Urinary bladder (tissue), 4 donors: ENCODE measurements around the gene TWF1. TPM values are rescaled to one million over a fixed set of nuclear protein-coding genes. Genes with fewer than 3 reads are reported as not detected.
A peak's percentile ranks its signal among the peaks of the same experiment; 100 is the strongest.
"Not testable (repeated sequence)": the region's sequence is repeated elsewhere in the genome, so short reads cannot be mapped to it uniquely, and the experiment has no call there.

ENCODE experiments used
- DNase-seq: peaks from one replicate; pipeline ENCODE4 v3.0.0-alpha.2; 2015; ENCODE audit errors: extremely low spot score
- H3K27ac ChIP-seq: one replicate; pipeline ENCODE4 v1.5.1; 2013; ENCODE audit warnings: low read depth, mild to moderate bottlenecking, moderate library complexity
- H3K36me3 ChIP-seq: one replicate; pipeline ENCODE4 v1.6.1; 2013; ENCODE audit warnings: mild to moderate bottlenecking, moderate library complexity; ENCODE audit not compliant: insufficient read depth
- H3K4me1 ChIP-seq: one replicate; pipeline ENCODE4 v1.6.1; 2013; ENCODE audit warnings: mild to moderate bottlenecking, moderate library complexity; ENCODE audit not compliant: insufficient read depth
- H3K4me3 ChIP-seq: one replicate; pipeline ENCODE4 v1.5.1; 2013; ENCODE audit warnings: low read depth, low read length
- WGBS: extraction: QIAGEN DNeasy Blood & Tissue Kit; methylation state at CpG from one replicate; pipeline ENCODE4 v1.1.7; 2013; 5-methylcytosine and 5-hydroxymethylcytosine counted together
- polyA plus RNA-seq: library from polyadenylated mRNA; stranded (reverse); fragments of 200-250 nt; gene quantifications from one replicate; pipeline ENCODE4 v1.2.3, GENCODE V29; 2013
- total RNA-seq: library from RNA; depleted of rRNA; stranded (reverse); fragments of >200 nt; gene quantifications from one replicate; pipeline ENCODE4 v1.2.3, GENCODE V29; 2014
- donor health status: healthy with polysubstance abuse.
- donor health status: healthy.

TWF1 gene
- total and polyA plus RNA-seq, 2 donors, result 58.6 to 137 TPM

DNA sequence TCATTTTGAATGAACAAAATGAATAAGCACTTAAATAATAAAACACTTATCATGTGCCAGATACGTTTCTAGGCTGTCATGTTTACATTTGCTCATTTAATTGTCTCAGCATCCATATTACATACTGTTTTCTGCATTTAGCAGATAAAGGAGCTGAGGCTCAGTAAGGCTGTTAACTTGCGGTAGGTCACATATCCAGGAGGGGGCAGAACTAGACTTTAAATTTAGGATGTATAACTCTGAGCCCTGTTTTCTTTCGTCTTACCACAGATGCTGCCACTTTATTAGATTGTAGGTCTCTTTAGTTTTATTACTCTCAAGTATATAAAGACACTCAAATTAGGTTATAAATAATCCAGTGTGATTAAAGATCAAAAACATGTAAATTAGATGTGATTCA is 29.6 kb downstream of the TWF1 start:
- H3K36me3 ChIP-seq, result peaks cover 4% of the 10 kb centered on the region
- H3K27ac ChIP-seq, result no peak overlapping the region
- no peaks in the 10 kb centered on the region for H3K4me1 ChIP-seq
- WGBS, result 40% methylated on average over 3 of the region's 3 CpGs
- no peak overlapping the region for H3K4me3 ChIP-seq
- DNase-seq, result no peak

DNA sequence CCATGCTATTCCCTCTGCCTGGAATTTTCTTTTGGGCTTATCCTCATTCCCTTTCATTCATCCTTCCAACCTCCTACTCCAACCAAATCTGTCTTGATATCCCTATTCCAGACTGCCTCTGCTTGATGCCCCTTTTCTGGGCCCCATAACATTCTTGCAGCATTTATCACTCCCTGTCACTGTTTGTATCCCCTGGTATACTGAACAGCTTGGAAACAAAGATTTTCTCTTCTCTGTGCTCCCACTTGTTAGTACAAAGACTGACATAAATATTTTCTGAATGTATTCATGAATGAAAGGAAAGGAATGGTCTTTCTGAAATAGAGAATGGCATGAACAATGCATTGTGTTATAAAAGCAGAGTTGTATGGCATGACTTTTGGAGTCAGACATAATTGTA is 39.8 kb downstream of the TWF1 start:
- H3K4me3 ChIP-seq, result no peak overlapping the region
- no peak overlapping the region for H3K27ac ChIP-seq
- peaks cover 4% of the 10 kb centered on the region for H3K36me3 ChIP-seq
- H3K4me1 ChIP-seq, result no peaks in the 10 kb centered on the region
- no peak for DNase-seq

DNA sequence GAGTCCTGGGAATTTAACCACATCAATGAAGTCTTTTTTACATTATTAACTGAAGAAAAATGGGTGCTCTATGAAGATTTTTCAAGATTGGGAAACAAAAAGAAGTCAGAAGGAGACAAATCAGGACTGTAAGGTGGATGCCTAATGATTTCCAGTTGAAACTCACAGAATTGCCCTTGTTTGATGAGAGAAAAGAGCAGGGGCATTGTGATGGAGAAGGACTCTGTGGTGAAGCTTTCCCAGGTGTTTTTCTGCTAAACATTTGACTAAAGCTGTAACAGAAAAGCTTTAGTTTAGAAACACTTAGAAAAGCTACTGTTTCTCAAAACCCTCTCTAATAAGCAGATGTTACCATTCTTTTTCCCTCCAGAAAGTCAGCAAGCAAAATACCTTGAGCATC is 41.6 kb downstream of the TWF1 start:
- no peak overlapping the region for H3K4me3 ChIP-seq
- DNase-seq, result no peak
- H3K4me1 ChIP-seq, result no peaks in the 10 kb centered on the region
- no peaks in the 10 kb centered on the region for H3K36me3 ChIP-seq
- H3K27ac ChIP-seq, result no peak overlapping the region

DNA sequence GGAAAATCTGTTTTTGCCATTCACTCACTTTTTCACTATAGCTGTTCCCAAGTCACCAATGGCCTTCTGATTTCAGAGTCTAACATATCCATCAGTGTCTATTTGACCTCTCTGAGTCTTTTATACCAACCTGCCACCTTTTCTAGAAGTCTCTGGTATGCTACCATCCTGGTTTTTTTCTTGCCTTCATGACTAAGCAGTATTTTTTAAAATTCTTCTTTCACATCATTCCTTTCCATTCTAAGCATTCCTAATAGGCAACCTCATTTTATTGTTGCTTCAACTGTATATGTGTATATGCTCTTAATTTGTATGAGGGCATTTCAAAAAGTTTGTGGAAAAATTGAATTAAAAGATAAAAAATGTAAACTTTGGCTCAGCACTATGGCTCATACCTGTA is 42.3 kb downstream of the TWF1 start:
- no peak overlapping the region for H3K4me3 ChIP-seq
- DNase-seq, result no peak
- no peaks in the 10 kb centered on the region for H3K4me1 ChIP-seq
- H3K36me3 ChIP-seq, result no peaks in the 10 kb centered on the region
- no peak overlapping the region for H3K27ac ChIP-seq

DNA sequence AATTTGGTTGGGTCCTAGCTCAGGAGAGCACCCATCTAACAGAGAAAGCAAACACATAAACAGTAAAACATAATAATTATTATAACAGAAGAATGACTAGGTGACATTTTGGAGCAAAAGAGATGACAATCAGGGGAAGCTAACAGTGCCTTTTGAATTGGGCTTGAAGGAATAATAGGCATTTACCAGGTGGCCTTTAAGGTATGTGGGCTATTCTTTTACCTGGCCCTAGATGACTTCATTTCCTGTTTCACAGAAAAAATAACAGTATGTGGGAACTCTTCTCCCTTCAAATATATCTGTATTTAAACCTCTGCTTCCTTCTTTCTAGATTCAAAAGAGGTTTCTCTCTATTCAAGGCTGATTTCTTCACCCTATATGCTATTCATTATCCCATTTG is 43.5 kb downstream of the TWF1 start:
- no peak overlapping the region for H3K4me3 ChIP-seq
- no peak overlapping the region for H3K27ac ChIP-seq
- no peaks in the 10 kb centered on the region for H3K4me1 ChIP-seq
- no peak for DNase-seq
- no peaks in the 10 kb centered on the region for H3K36me3 ChIP-seq

DNA sequence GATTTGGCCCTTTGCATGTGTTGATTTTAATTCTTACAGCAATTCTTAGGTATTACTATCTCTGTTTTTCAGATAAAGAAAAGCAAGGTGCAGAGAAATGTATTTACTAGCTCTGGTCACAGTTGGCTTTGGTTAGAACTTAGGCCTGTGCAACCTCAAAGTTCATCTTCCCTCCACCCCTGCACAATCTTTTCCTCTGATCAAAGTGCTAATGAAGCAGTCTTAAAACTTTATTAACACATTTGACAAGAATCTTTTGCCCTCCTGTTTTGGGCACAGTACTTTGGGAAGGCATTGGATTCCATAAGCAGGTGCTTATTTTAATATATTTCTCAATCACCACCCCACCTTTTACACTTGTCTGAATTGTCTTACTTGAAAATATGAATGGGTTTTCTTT is 44.6 kb downstream of the TWF1 start:
- Histone ChIP-seq H3K4me1 (no peaks in the 10 kb centered on the region), H3K36me3 (no peaks in the 10 kb centered on the region), H3K4me3 (no peak overlapping the region), H3K27ac (no peak overlapping the region)
- DNase-seq, result no peak

DNA sequence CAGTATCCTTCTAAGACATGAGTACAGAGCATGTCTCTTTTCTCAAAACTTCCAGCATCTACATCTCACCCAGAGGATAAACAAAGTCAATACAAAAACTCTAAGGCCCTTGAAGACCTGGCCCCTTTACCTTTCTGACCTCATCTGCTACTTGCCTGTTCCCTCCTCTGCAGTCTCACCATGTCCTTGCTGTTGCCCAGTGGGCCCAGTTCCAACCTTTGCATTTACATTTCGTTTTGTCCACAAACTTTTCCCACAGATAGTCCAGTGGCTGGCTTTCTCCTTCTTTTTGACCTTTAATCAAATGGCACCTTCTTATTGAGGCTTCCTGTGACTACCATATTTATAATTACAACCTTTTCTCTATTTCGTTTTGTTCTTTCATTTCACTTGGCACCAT is 45.7 kb downstream of the TWF1 start:
- no peaks in the 10 kb centered on the region for H3K36me3 ChIP-seq
- no peak for DNase-seq
- WGBS, result 75% methylated on average over 2 of the region's 2 CpGs
- no peaks in the 10 kb centered on the region for H3K4me1 ChIP-seq
- H3K4me3 ChIP-seq, result peak overlapping the region; percentile 10
- H3K27ac ChIP-seq, result no peak overlapping the region

DNA sequence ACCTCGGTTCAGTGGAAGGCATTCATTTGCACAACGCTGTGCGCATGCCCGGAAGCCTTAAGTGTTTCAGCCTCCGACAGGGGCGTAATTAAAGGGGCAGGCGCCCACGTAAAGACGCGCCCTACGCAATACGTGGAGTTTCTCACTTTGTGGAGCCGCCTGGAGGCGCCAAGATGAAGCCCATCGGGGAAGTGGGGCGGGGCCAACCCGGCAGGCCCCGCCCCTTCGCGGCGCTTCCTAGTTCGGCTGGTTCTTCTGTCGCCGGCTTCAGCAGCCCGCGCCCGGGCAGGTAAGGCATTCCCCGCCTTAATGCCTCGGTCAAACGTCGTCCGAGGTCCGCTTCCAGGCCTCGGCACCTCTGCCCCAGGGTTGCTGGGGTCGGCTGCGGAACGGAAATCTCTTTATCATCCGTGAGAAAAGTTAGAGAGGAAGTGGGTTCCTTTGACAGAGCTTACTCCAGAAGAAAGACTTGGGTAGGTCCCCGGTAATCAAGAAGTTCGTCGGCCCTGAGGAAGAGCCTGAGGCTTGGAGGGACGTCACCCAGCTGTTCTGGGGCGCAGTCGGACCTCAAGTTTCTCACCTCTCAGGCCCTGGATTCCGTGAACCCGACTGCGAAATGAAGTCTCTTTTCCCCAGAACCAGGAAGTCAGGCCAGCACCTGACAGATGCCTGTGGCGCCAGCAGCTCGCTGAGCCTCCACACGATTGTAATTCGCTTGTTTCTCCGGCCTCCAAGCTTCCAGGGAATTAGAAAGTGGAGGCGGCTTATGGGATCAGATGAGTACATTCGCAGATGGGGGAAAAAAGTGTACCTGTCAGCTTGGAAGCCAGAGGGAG is 47.2 kb downstream of the TWF1 start, which contains the start of the genes IRAK4 and PUS7L:
Gene IRAK4, plus strand, starts transcription at position 224 of the 836 bp plus-strand sequence. CDS start 9,161 bp downstream, outside the sequence.
Gene PUS7L, minus strand, starts transcription at position 63 of the 836 bp plus-strand sequence. CDS start 3,545 bp downstream, outside the sequence.
- H3K4me3 ChIP-seq, result peak within 1 kb of the TSS; percentile 63
- peak; percentile 93 for DNase-seq
- H3K27ac ChIP-seq, result peak within 1 kb of the TSS; percentile 72
- H3K36me3 ChIP-seq, result no peaks in the 10 kb centered on the region
- WGBS, result under 1% methylated on average over 54 of the region's 54 CpGs
- H3K4me1 ChIP-seq, result no peaks in the 10 kb centered on the region

DNA sequence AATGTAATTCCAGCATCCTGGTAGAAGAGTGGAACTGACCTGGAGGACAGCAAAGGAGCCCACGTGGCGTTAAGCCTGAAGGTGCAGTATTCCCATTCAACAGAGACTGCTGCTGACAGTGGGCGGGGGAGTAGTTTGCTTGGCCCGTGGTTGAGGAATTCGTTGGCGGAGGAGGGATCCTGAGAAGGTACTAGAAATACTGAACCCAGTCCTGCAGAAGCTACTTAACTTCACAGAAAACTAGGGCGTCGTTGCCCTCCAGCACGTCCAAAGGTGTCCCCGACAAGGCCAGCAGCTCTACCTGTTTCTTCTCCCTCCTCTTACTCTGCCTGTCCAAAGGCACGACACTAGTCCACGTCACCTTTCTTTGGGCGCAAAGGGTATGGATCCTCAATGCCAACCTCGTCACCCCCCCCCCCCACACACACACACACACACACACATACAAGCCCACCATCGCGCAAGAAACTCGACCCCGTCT is 47.8 kb downstream of the TWF1 start:
- no peaks in the 10 kb centered on the region for H3K36me3 ChIP-seq
- peak; percentile 11 for DNase-seq
- WGBS, result 2% methylated on average over 18 of the region's 18 CpGs
- H3K4me3 ChIP-seq, result peak overlapping the region; percentile 63
- H3K27ac ChIP-seq, result peak overlapping the region; percentile 72
- H3K4me1 ChIP-seq, result no peaks in the 10 kb centered on the region

DNA sequence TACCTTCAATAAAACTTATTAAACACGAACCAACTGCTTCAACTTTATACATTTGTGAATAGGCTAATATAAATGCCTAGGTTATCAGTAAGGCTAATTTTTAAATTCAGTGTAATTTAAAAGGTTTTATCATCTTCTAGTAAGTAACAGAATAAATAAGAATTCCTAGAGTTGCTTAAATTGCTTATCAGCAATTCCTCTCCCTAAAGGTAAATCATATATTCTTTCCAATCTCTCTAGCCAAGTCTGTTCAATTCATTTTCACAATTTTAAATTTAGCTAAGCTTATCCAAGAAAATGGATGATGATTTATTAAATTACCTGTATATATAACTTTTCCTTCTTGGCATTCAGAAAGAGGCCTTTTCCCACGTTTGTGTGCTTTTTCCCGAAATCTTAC is 52.1 kb downstream of the TWF1 start:
- Histone ChIP-seq H3K27ac (no peak overlapping the region), H3K4me1 (no peaks in the 10 kb centered on the region), H3K4me3 (no peak overlapping the region), H3K36me3 (no peaks in the 10 kb centered on the region)
- no peak for DNase-seq
- 94% methylated on average over 3 of the region's 3 CpGs for WGBS

DNA sequence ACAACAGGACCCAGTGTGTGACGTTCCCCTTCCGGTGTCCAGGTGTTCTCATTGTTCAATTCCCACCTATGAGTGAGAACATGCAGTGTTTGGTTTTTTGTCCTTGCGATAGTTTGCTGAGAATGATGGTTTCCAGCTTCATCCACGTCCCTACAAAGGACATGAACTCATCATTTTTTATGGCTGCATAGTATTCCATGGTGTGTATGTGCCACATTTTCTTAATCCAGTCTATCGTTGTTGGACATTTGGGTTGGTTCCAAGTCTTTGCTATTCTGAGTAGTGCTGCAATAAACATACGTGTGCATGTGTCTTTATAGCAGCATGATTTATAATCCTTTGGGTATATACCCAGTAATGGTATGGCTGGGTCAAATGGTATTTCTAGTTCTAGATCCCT is 54.8 kb downstream of the TWF1 start:
- not testable (repeated sequence) for H3K27ac ChIP-seq, DNase-seq, H3K4me1 ChIP-seq, H3K36me3 ChIP-seq, H3K4me3 ChIP-seq
- 97% methylated on average over 5 of the region's 6 CpGs for WGBS

DNA sequence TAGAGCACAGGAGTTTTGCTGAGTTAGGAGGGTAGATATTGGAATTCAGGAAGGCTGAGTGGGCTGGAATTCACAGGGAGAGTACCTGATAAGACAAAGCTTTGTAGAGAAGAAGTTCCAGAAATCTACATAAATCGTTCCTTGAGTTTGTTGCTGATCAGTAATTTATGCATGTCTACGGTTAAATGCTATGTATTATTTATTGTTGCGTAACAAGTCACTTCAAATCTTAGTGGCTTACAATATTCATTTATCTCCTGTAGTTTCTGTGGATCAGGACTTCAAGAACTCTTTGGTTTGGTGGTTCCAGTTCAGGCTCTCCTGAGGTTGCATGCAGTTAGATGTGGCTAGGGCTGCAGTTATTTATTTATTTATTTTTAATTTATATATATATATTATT is 55.3 kb downstream of the TWF1 start:
- WGBS, result 94% methylated on average over 3 of the region's 3 CpGs
- no peak overlapping the region for H3K27ac ChIP-seq
- DNase-seq, result no peak
- no peak overlapping the region for H3K4me3 ChIP-seq
- no peaks in the 10 kb centered on the region for H3K36me3 ChIP-seq
- H3K4me1 ChIP-seq, result no peaks in the 10 kb centered on the region

DNA sequence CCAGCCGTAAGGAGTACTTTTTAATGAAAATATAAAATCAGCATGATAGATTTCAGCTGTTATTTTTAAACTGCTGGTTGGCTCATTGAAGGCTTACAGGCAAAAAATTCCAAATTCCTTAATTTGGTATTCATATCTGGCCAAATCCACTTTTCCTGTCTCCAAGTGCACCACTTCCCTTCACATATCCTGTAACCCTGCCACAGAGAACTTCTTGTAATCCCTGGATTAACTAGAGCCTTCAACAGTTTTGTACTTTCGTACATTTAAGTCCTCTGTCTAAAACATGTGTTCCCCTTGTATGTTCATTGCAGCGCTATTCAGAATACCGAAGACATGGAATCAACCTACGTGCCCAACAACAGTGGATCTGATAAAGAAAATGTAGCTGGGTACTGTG is 57.1 kb downstream of the TWF1 start:
- Histone ChIP-seq H3K36me3 (no peaks in the 10 kb centered on the region), H3K4me3 (no peak overlapping the region), H3K27ac (no peak overlapping the region), H3K4me1 (no peaks in the 10 kb centered on the region)
- WGBS, result 84% methylated on average over 5 of the region's 5 CpGs
- DNase-seq, result no peak

DNA sequence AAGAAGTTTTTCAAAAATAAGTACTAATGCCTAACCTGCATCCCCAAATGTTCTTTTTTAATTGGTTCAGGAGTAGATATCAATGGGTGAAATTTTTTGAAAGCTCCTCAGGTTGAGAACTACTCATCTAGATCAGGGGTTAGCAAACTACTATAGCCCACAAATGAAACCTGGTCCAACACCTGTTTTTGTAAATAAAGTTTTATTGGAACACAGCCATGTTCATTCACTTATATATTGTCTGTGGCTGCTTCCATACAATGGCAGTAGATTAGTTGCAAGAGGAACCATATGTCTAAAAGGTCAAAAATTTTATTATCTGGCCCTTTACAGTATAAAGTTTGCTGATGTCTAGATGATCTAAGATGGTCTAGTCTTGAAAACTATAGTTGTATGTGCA is 61.3 kb downstream of the TWF1 start:
- Histone ChIP-seq H3K36me3 (no peaks in the 10 kb centered on the region), H3K4me3 (no peak overlapping the region), H3K4me1 (no peaks in the 10 kb centered on the region), H3K27ac (no peak overlapping the region)
- no peak for DNase-seq
